ENCODE results near the gene SAA1. TPM values are rescaled to one million over a fixed set of nuclear protein-coding genes. Genes with fewer than 3 reads are reported as not detected.
A peak's percentile ranks its signal among the peaks of the same experiment; 100 is the strongest.

Gene SAA1
- total RNA-seq, 1 donor from 2014 or later, result 13.3 TPM

DNA sequence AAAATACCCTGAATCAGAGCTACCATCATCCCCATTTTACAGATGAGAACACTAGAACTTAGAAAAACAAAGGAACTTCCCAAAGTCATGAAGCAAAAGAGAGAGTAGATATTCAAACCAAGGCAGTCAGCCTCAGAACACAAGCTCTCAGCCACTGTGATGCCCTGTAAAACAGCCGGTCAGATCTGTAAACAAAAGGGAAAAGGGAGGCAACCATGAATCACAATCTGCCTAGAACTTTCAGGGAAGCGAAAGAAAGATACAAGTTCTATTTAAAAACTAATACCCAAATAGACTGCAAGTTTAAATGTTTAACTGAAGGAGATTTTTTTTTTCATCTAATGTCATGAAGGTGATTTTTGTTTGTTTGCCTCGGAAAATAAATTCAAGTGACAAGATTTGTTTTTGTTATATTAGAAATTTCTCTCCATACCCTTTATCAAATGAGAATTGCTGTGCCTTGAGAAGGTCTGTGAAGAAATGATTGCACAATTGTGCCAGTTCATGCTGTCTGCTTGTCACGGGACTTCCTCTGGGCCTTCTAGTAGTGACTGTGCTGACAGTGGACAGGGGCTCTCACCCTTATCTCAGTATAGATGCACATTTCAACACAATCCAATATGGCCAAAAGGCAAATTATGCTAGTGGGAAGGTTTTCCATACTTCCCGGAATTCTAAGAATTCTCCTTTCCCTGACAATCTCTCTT is 11.7 kb downstream of the SAA1 start:
- DNase-seq (no peak), ATAC-seq (peak; percentile 87)
- Histone ChIP-seq H3K27me3 (no peaks in the 10 kb centered on the region), H3K4me1 (no peaks in the 10 kb centered on the region), H3K9me3 (no peaks in the 10 kb centered on the region), H3K27ac (peak overlapping the region; percentile 37), H3K36me3 (peaks cover 31% of the 10 kb centered on the region), H3K4me3 (no peak overlapping the region)
- intact Hi-C loops (cut with DNase I), result no loop called here
- TF ChIP-seq, protein P1, sequence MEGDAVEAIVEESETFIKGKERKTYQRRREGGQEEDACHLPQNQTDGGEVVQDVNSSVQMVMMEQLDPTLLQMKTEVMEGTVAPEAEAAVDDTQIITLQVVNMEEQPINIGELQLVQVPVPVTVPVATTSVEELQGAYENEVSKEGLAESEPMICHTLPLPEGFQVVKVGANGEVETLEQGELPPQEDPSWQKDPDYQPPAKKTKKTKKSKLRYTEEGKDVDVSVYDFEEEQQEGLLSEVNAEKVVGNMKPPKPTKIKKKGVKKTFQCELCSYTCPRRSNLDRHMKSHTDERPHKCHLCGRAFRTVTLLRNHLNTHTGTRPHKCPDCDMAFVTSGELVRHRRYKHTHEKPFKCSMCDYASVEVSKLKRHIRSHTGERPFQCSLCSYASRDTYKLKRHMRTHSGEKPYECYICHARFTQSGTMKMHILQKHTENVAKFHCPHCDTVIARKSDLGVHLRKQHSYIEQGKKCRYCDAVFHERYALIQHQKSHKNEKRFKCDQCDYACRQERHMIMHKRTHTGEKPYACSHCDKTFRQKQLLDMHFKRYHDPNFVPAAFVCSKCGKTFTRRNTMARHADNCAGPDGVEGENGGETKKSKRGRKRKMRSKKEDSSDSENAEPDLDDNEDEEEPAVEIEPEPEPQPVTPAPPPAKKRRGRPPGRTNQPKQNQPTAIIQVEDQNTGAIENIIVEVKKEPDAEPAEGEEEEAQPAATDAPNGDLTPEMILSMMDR (IDR thresholded peaks at IDR 0.05), result no peak

DNA sequence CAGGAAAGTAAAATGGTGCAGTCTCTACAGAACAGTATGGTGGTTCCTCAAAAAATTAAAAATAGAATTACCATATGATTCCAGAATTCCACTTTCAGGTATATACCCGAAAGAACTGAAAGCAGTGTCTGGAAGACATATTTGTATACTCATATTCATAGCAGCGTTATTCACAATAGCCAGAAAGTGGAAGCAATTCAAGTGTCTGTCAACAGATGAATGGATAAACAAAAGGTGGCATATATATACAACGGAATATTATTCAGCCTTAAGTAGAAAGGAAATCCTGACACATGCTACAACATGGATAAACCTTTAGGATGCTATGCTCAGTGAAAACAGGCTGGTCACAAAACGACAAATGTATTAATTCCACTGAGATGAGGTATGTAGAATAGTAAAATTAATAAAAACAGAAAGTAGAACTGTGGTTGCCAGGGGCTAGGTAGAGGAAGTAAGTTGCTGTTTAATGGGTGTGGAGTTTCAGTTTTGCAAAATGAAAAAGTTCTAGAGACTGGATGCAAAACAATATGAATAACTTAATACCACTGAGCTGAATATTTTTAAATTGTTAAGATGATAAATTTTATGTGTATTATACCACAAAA is 14.5 kb downstream of the SAA1 start:
- DNase-seq, result no peak
- no peaks in the 10 kb centered on the region for H3K4me1 ChIP-seq
- no peak overlapping the region for H3K4me3 ChIP-seq
- H3K27ac ChIP-seq, result peak overlapping the region; percentile 5
- peaks cover 55% of the 10 kb centered on the region for H3K36me3 ChIP-seq
- ATAC-seq, result no peak
- TF ChIP-seq, protein P1 (IDR thresholded peaks at IDR 0.05), result no peak
- intact Hi-C loops (cut with DNase I), result no loop called here
- no peaks in the 10 kb centered on the region for H3K9me3 ChIP-seq
- H3K27me3 ChIP-seq, result no peaks in the 10 kb centered on the region

DNA sequence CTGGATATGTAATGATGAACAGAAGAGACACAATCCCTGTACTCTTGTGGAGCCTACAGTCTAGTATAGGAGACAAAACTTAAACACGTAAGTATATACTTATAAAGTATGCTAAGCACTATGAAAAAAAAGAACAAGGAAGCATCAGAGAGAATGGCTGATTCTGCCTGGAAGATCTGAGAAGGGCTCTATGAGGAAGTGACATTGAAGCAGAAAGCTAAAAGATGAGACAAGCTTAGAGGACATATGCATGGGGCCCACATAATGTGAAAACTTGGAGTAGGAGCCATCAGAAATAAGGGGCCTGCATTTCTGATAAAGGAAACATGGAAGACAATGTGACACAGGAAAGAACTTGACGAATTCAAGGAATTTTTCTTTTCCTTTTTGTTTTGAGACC is 16.6 kb downstream of the SAA1 start:
- Histone ChIP-seq H3K4me3 (no peak overlapping the region), H3K27me3 (no peaks in the 10 kb centered on the region), H3K36me3 (peaks cover 76% of the 10 kb centered on the region), H3K9me3 (no peaks in the 10 kb centered on the region), H3K4me1 (no peaks in the 10 kb centered on the region), H3K27ac (no peak overlapping the region)
- no peak for DNase-seq
- TF ChIP-seq, protein P1 (IDR thresholded peaks at IDR 0.05), result no peak
- intact Hi-C loops (cut with DNase I), result no loop called here
- no peak for ATAC-seq

DNA sequence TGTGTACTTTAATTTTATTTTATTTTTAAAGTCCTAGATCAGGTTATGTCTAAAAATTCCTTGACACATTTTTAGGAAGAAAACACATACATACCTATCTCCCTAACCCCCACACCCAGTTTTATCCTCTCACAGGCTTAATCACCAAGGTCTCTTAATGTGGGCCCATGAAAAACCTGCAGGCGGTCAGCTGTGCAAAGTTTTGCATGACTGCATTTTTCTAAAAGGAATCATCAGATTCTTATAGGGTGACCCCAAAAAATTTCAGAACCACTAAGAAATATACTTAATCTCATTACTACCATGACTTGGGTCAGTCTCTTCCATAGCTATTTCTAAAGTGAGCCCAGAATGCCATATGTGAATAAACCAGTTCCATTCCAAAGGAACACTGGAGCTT is 19.8 kb downstream of the SAA1 start:
- Histone ChIP-seq H3K36me3 (peaks cover 82% of the 10 kb centered on the region), H3K4me1 (no peaks in the 10 kb centered on the region), H3K9me3 (no peaks in the 10 kb centered on the region), H3K27ac (no peak overlapping the region), H3K27me3 (no peaks in the 10 kb centered on the region), H3K4me3 (no peak overlapping the region)
- TF ChIP-seq, protein P1 (IDR thresholded peaks at IDR 0.05), result no peak
- intact Hi-C loops (cut with DNase I), result no loop called here
- ATAC-seq, result no peak
- no peak for DNase-seq

DNA sequence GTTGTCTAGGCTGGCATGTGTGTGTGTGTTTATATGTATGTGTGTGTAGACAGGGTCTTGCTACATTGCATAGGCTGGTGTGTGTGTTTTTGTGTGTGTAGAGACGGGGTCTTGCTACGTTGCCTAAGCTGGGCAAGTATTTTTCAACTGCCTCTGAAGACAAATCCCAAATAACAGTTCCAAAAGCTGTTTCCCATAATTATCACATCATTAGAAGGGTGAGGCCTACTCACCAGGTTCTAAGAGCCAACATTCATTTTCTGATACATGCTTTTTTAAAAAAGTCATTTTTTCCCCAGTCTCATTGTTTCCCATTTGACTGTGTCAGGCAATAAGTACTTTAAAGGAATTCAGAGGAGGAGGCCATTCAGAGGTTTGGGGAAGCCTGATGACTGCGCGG is 22.8 kb downstream of the SAA1 start:
- DNase-seq, result no peak
- no peaks in the 10 kb centered on the region for H3K9me3 ChIP-seq
- TF ChIP-seq, protein P1 (IDR thresholded peaks at IDR 0.05), result no peak
- H3K4me1 ChIP-seq, result no peaks in the 10 kb centered on the region
- no peak overlapping the region for H3K4me3 ChIP-seq
- intact Hi-C loops (cut with DNase I), result no loop called here
- no peak for ATAC-seq
- H3K27ac ChIP-seq, result no peak overlapping the region
- no peaks in the 10 kb centered on the region for H3K27me3 ChIP-seq
- H3K36me3 ChIP-seq, result peaks cover 90% of the 10 kb centered on the region
